ENCODE results near the gene SMIM12. TPM values are rescaled to one million over a fixed set of nuclear protein-coding genes. Genes with fewer than 3 reads are reported as not detected.

Gene SMIM12
- total RNA-seq, 1 experiment from 2014 or later = 31.0 TPM

DNA sequence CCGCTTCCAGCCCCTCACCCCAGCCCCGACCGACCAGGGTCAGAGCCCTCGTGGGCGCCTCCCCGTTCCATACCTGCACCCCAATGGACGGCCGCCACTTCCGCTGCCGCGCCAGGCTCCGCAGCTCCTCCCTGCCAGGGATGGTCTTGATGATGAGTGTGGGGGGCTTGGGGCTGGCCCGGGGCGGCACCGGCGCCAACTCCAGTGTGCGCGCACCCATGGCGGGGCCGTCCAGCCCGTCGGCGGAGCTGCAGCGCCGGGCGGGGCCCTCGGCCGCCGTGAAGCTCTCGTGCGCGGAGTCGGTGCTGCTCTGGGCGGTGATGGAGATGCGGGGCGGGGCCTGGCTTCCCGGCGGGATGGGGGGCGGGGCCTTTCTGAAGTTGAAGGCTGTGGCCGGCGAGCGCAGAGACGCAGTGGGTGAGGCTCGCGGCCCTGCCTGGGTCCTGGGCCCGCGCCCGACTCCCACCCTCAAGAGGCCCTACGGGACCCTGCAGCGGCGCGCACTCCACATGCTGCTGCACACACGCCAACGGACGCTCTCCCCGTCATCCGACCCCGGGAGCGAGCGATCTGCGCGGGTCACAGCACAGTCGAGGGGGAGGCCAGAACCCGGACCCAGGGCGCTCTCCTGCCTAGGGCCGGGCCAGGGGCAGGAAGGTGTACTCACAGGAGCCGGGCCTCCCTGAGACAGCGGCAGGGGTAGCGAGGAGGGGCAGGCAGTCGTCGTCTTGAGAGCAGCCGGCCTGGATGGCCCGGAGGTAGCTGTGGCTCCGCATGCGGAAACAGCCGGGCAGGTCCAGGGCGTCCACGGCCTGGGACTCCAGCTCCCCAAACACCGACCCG is 26.1 kb upstream of the SMIM12 start:
- no peaks in the 10 kb centered on the region for H3K9me3 ChIP-seq
- H3K4me3 ChIP-seq = peak overlapping the region; percentile 13; the same call in 1 of the 2 replicates
- H3K36me3 ChIP-seq = no peaks in the 10 kb centered on the region
- peak; percentile 49 for DNase-seq
- H3K27me3 ChIP-seq = peaks cover 28% of the 10 kb centered on the region

GRCh38 chr1:34884961-34885360 is 25.4 kb upstream of the SMIM12 start:
- Histone ChIP-seq H3K36me3 (no peaks in the 10 kb centered on the region), H3K4me3 (no peak overlapping the region), H3K9me3 (no peaks in the 10 kb centered on the region), H3K27me3 (peaks cover 28% of the 10 kb centered on the region)
- no peak for DNase-seq

DNA sequence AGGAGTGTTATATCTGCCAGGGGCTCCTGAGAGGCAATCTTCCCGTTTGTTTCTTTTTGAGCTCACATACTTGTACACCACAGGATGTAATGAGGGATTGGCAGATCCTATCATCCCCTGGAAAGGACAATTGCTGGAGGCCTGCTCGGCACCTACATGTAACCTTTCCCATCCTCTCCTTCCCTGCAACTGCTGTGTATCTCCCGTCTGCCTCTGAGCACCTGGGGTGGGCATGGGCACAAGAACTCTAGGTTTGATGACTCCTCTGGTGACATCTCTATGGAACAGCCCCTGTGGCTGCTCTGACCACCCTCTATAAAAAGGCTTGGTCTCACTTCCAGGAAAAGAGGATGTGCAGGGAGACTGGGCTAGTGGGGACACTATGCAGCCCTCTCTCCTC is 25.0 kb upstream of the SMIM12 start:
- Histone ChIP-seq H3K4me3 (no peak overlapping the region), H3K9me3 (no peaks in the 10 kb centered on the region), H3K27me3 (peaks cover 28% of the 10 kb centered on the region), H3K36me3 (no peaks in the 10 kb centered on the region)
- DNase-seq = no peak

GRCh38 chr1:34879230-34879629 is 19.7 kb upstream of the SMIM12 start:
- no peaks in the 10 kb centered on the region for H3K36me3 ChIP-seq
- H3K4me3 ChIP-seq = no peak overlapping the region
- no peaks in the 10 kb centered on the region for H3K9me3 ChIP-seq
- no peak for DNase-seq
- H3K27me3 ChIP-seq = peaks cover 34% of the 10 kb centered on the region

DNA sequence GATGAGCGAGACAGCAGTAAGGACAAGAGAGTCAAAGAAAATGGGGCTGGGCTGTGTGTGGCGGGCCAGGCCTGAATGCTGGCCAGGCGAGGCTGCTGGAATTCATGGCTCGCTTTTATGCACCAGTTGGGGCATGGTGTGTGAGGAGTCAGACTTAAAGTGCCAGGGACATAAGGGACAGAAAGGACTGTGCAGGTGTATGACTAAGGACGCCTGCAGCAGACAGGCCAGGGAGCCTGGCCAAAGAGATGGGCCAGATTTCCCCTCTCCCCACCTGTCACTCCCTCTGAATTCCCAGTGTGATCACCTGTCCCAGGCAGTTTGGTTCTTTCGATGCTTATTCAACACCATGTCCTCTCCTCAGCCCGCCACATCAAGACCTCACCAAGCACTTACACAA is 16.9 kb upstream of the SMIM12 start:
- Histone ChIP-seq H3K27me3 (peaks cover 49% of the 10 kb centered on the region), H3K9me3 (no peaks in the 10 kb centered on the region), H3K4me3 (no peak overlapping the region), H3K36me3 (no peaks in the 10 kb centered on the region)
- DNase-seq = no peak

- Histone ChIP-seq H3K36me3 (no peaks in the 10 kb centered on the region), H3K27me3 (peaks cover 44% of the 10 kb centered on the region), H3K9me3 (no peaks in the 10 kb centered on the region), H3K4me3 (no peak overlapping the region)
- no peak for DNase-seq
Measured at GRCh38 chr1:34874296-34874952, 14.9 kb upstream of the SMIM12 start.

- Histone ChIP-seq H3K4me3 (no peak overlapping the region), H3K36me3 (no peaks in the 10 kb centered on the region), H3K27me3 (peaks cover 31% of the 10 kb centered on the region), H3K9me3 (no peaks in the 10 kb centered on the region)
- no peak for DNase-seq
Measured at GRCh38 chr1:34872133-34872503, 12.6 kb upstream of the SMIM12 start.

DNA sequence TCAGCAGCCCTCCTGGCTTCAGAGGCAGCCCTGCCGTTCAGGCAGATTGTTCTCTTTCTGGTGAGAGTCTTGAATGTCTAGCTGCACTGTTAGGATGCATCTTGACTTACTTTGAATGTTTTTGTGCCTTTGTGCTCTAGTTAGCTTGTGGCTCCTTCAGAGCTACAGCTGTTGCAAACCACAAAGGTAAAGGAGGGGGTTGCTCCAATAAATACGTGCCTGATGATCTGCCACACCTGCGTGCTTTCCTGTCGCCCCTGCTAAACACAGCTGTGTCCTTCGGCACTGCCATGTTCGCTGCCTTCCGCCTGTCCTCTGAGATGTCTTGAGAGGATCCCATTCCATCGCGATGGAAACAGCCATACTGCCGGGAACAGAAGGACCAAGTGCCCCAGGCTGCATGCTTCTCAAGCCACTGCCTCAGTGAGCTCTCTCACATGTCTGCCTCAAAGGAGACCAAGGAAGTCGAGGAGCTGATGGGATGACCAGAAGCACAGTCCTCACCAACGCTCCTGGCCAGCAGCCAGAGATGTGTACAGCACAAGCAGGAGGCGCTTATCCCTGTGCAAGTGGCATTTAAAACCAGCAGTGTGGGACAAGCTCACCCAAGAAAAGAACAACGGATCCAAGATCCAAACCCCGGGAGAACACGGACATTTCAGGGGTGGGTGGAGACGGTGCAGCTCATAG is 12.0 kb upstream of the SMIM12 start:
- no peak for DNase-seq
- Histone ChIP-seq H3K36me3 (no peaks in the 10 kb centered on the region), H3K4me3 (no peak overlapping the region), H3K9me3 (no peaks in the 10 kb centered on the region), H3K27me3 (peaks cover 31% of the 10 kb centered on the region)

DNA sequence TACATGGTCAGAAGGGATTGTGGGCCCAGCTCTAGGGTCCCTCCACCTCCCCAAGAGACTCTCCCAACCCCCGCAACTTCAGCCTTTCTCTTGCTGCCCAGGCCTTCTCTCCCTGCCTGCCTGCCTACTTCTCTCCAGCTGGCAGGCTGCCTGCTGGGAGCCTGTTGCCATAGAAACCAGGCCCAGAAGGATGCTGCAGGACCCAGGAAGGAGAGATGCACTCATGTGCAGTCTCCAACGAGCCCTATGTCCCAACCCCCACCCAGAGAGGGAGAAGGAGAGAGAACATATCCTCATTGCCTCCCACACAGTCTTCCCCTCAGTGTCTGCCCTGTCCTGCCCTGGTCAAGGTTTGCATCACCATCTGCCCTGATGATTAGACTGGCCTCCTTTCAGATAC is 10.8 kb upstream of the SMIM12 start:
- H3K4me3 ChIP-seq = no peak overlapping the region
- no peaks in the 10 kb centered on the region for H3K36me3 ChIP-seq
- peaks cover 26% of the 10 kb centered on the region for H3K27me3 ChIP-seq
- no peak for DNase-seq
- no peaks in the 10 kb centered on the region for H3K9me3 ChIP-seq

DNA sequence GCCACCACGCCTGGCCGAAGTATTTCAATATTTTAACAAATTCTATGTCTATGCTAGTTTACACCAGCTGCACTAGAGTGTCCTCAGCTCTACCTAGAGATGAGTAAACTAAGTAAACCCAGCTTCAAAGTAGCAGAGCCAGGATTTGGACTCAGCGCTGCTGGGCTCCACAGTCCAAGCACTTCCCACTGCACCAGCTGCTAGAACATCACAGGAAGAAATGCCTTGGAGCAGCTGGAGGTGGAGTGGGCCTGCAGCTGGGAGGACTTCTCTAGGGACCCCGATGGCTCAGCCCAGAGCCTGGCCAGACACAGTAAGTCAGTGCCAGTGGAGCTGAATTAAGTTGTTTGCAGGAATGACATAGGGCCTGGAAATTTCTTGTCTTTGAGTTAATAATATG is 10.2 kb upstream of the SMIM12 start:
- Histone ChIP-seq H3K9me3 (no peaks in the 10 kb centered on the region), H3K36me3 (no peaks in the 10 kb centered on the region), H3K4me3 (no peak overlapping the region), H3K27me3 (peaks cover 24% of the 10 kb centered on the region)
- DNase-seq = no peak

DNA sequence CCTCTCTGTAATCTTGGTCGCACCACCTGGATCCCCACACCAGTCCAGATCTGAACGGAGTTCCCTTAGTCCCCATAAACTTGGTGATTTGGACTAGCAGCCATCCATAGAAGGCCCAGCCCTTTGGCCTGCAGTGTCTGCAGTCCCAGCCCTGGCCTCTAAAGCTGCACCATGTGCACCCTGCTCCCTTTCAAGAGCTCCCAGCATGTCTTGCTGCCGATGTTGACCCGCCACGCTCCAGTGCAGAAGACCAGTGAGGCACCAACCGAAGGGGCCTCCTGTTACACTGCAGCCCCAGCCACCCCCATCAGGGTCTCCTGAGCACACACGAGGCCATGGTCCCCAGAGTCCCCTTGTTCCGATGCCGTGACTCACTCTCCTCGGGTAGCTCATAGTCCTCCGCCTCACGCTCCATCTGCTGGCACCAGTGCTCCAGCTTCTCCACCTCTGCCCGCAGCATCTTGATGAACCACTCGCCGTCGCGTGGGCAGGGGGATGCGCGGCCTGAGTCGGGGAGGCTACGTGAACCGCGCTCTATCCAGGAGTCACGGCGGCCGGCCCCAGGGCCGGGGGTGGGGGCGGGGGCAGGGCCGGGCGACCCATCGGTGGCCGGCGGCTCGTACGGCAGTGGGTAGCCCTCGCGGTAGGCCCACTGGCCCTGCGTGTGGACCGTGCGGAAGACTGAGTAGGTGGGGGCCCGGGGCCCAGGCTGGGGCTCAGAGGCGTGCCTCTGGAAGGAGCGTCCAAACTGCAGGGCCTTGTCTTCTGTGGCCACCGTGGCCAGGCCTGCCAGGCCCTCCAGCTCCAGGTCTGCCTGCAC is 8.9 kb upstream of the SMIM12 start:
- Histone ChIP-seq H3K36me3 (no peaks in the 10 kb centered on the region), H3K4me3 (no peak overlapping the region), H3K27me3 (peaks cover 15% of the 10 kb centered on the region), H3K9me3 (no peaks in the 10 kb centered on the region)
- DNase-seq = no peak

- no peak for DNase-seq
- Histone ChIP-seq H3K27me3 (peaks cover 7% of the 10 kb centered on the region), H3K4me3 (no peak overlapping the region), H3K36me3 (no peaks in the 10 kb centered on the region), H3K9me3 (no peaks in the 10 kb centered on the region)
Measured at GRCh38 chr1:34867415-34867814, 7.9 kb upstream of the SMIM12 start.

- Histone ChIP-seq H3K36me3 (no peaks in the 10 kb centered on the region), H3K27me3 (peaks cover 6% of the 10 kb centered on the region; the same call in 1 of the 2 replicates), H3K9me3 (no peaks in the 10 kb centered on the region), H3K4me3 (peak overlapping the region; percentile 52)
- DNase-seq = no peak
Measured at GRCh38 chr1:34866762-34867109, 7.2 kb upstream of the SMIM12 start.

GRCh38 chr1:34865981-34866761 is 6.6 kb upstream of the SMIM12 start:
- peaks cover under 1% of the 10 kb centered on the region; the same call in 1 of the 2 replicates for H3K27me3 ChIP-seq
- DNase-seq = peak; percentile 70
- peak overlapping the region; percentile 52 for H3K4me3 ChIP-seq
- no peaks in the 10 kb centered on the region for H3K36me3 ChIP-seq
- H3K9me3 ChIP-seq = no peaks in the 10 kb centered on the region

DNA sequence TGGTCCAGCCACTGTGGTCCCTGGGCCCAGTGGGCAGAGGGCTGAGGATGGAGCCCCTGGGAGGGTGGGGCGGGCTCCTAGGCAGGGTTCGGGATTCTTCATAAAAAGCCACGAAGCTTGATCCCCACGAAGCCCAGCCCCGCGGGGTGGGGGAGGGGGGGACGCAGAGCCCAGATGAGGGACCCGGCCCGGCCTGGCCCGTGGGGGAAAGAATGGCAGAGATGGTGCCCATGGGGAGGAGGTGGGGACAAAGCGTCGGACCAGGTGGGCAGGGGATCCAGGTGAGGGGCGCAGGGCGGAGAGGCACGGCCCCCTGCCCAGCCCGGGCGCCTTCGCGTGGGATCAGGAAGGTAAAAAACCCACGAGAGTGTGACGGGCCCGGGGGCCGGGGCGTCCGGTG is 6.0 kb upstream of the SMIM12 start:
- no peak for DNase-seq
- peak overlapping the region; percentile 52 for H3K4me3 ChIP-seq
- H3K9me3 ChIP-seq = no peaks in the 10 kb centered on the region
- no peaks in the 10 kb centered on the region for H3K27me3 ChIP-seq
- H3K36me3 ChIP-seq = no peaks in the 10 kb centered on the region

- no peaks in the 10 kb centered on the region for H3K27me3 ChIP-seq
Measured at GRCh38 chr1:34864759-34865158, 5.2 kb upstream of the SMIM12 start.

More at GRCh38 chr1:34864759-34865158, 5.2 kb upstream of the SMIM12 start:
- DNase-seq = no peak
- H3K9me3 ChIP-seq = no peaks in the 10 kb centered on the region
- no peaks in the 10 kb centered on the region for H3K36me3 ChIP-seq
- H3K4me3 ChIP-seq = no peak overlapping the region
